ENCODE measurements around the gene CDH26.

The CDH26 gene

GRCh38 chr20:59958123-59958522, at the start of gene CDH26:
TSS of gene CDH26 (plus strand) at chr20:59958423. CDS start at chr20:59958727, 304 bp downstream.
- DNase-seq (ENCODE audit: low read depth, low spot score), result no peak

- DNase-seq (ENCODE audit: low read depth, low spot score), result no peak
Observed at GRCh38 chr20:59908855-59909254, 49.4 kb upstream of the CDH26 start.

- no peak for DNase-seq (ENCODE audit: low read depth, low spot score)
Observed at GRCh38 chr20:59911041-59911440, 47.2 kb upstream of the CDH26 start.

GRCh38 chr20:59912609-59913008, 45.6 kb upstream of the CDH26 start:
- DNase-seq (ENCODE audit: low read depth, low spot score), result no peak

GRCh38 chr20:59920944-59921343, 37.3 kb upstream of the CDH26 start:
- no peak for DNase-seq (ENCODE audit: low read depth, low spot score)

GRCh38 chr20:59923514-59923913, 34.7 kb upstream of the CDH26 start:
- DNase-seq (ENCODE audit: low read depth, low spot score), result no peak

- no peak for DNase-seq (ENCODE audit: low read depth, low spot score)
Observed at GRCh38 chr20:59925359-59925758, 32.9 kb upstream of the CDH26 start.

- no peak for DNase-seq (ENCODE audit: low read depth, low spot score)
Observed at GRCh38 chr20:59925899-59926298, 32.3 kb upstream of the CDH26 start.

GRCh38 chr20:59931511-59932312, 26.5 kb upstream of the CDH26 start:
- DNase-seq (ENCODE audit: low read depth, low spot score), result no peak

- no peak for DNase-seq (ENCODE audit: low read depth, low spot score)
Observed at GRCh38 chr20:59932616-59933295, 25.5 kb upstream of the CDH26 start.

GRCh38 chr20:59933296-59933848, 24.9 kb upstream of the CDH26 start, which contains the start of gene SYCP2:
TSS of gene SYCP2 (minus strand) at chr20:59933637. CDS start at chr20:59922413, 11,224 bp downstream.
- peak; percentile 31 for DNase-seq (ENCODE audit: low read depth, low spot score)

- DNase-seq (ENCODE audit: low read depth, low spot score), result peak; percentile 58
Observed at GRCh38 chr20:59933849-59934585, 24.2 kb upstream of the CDH26 start.

- DNase-seq (ENCODE audit: low read depth, low spot score), result no peak
Observed at GRCh38 chr20:59935457-59936185, 22.6 kb upstream of the CDH26 start.

- DNase-seq (ENCODE audit: low read depth, low spot score), result no peak
Observed at GRCh38 chr20:59936409-59936808, 21.8 kb upstream of the CDH26 start.

- no peak for DNase-seq (ENCODE audit: low read depth, low spot score)
Observed at GRCh38 chr20:59937150-59937549, 21.1 kb upstream of the CDH26 start.

GRCh38 chr20:59938221-59938620, 20.0 kb upstream of the CDH26 start:
- DNase-seq (ENCODE audit: low read depth, low spot score), result no peak

GRCh38 chr20:59938696-59939051, 19.5 kb upstream of the CDH26 start:
- no peak for DNase-seq (ENCODE audit: low read depth, low spot score)

GRCh38 chr20:59939052-59939878, 19.0 kb upstream of the CDH26 start:
- DNase-seq (ENCODE audit: low read depth, low spot score), result no peak

GRCh38 chr20:59939879-59940128, 18.4 kb upstream of the CDH26 start:
- no peak for DNase-seq (ENCODE audit: low read depth, low spot score)

GRCh38 chr20:59940129-59940955, 17.9 kb upstream of the CDH26 start, which contains the start of the genes FAM217B and PPP1R3D:
TSS of gene FAM217B (plus strand) at chr20:59940389. CDS start at chr20:59943944, 3,555 bp downstream.
TSS of gene PPP1R3D (minus strand) at chr20:59940305. CDS start at chr20:59939931, 374 bp downstream.
- peak; percentile 73 for DNase-seq (ENCODE audit: low read depth, low spot score)

Data from activated CD4-positive, CD25-positive, alpha-beta regulatory T cell treated with anti-CD3 and anti-CD28 coated beads, Interleukin-2, amount 50 U/mL, for 16 hours (primary cell).